GM18505 (cell line): ENCODE measurements around the gene SYT8.
A peak's percentile ranks its signal among the peaks of the same experiment; 100 is the strongest.

Experiments
- ATAC-seq: cut with Tn5 transposase; IDR thresholded peaks from one replicate; pipeline ENCODE4 v1.9.1; 2021; ENCODE audit not compliant: unreplicated experiment
- POLR2A ChIP-seq: IDR thresholded peaks from 4 replicates; pipeline ENCODE4 v1.6.1; 2011; ENCODE audit warnings: borderline replicate concordance; ENCODE audit not compliant: insufficient read depth, insufficient read length; ENCODE audit errors: extremely low read depth

The SYT8 gene

DNA sequence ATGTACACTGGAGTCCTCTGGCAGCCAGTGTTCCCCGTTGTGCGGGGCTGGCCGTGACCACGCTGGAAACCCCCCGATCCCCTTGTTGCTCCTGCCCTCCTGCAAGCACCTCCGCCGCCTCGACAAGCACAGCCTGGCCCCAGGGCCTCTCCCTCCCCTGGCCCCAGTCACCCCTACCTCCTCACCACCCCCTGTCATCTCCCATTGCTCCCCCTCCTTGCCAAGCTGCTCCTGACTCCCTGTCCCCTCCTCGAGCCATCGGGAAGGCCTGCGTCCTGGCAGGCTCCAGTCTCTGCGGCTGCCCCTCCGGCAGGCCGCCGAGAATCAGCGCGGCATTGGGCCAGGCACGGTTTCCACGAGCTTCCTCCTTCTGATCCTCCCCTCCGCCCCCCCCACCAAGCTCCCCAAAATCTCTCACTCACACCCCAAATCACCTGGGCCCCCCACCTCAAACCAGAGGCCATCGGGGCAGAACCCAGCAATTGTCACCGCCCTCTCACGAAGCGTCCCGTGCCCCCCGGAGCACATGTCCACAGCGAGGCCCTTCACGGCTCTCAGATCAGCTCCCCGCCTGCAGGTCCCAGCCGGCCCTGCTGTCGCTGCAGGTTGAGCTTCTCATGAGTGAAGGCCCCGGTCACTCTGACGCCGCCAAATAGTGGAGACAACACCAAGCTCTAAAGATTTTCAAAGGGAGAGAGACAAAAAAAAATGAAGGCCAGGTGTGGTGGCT lies 12.4 kb downstream of the SYT8 start:
- no peak for ATAC-seq
- no peak for TF ChIP-seq POLR2A

DNA sequence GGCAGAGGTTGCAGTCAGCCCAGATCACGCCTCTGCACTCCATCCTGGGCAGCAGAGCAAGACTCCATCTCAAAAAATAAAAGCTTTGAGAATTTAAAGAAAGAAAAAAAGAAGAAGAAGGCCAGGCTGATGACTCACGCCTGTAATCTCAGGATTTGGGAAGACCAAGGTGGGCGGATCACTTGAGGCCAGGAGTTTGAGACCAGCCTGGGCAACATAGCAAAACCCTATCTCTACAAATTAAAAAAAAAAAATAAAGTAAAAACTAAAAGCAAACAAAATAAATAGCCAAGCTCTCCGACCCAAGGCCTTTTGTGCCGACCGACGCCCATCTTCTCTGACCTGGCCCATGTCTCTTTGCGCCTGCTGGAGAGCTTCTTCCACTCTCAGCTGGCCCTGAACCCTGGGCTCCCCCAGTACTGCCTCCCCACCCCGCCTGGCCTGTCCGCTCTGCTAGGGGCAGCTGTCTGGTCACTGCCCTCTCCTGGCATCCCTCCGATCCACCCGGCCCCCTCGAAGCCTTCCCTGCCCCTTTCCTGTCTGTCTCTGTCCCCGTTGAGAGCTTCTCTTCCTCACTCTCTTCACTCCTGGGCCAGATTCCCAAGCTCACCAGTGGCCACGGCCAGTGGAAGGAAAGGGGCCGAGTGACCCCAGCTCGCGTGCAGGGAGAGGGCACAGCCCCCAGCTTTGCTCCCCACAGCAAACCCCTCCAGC lies 13.3 kb downstream of the SYT8 start:
- no peak for TF ChIP-seq POLR2A
- no peak for ATAC-seq

DNA sequence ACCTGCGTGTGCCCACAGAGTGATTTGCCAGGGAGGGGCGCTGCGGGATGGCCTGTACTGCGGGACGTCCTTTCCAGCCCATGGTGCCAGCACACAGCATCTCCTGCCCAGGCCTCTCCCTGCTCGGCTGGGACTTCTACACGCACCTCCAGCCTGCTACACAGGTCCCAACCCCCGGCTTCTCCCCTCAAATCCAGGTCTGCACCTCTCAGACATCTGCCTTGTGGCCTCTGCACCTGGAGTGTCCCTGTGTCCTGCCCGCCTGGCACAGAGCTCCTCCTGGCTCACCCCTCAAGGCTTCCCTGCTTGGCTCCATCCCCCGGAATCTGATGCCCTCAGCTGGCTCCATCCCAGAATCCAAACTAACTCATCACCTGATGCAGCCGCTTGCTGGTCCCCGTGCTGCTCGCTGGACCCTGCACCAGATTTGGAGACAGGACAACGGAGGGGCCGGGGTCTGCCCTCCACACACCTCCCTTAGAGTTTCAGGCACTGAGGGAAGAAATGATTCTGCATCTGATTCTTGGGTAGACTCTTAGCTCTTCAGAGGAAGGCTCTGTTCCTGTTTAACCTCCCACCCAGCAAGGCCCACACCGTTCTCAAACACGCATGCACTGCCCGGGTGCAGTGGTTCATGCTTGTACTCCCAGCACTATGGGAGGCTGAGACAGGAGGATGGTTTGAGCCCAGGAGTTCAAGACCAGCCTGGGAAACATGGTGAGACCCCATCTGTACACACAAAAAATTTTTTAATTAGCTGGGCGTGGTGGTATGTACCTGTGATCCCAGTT lies 14.0 kb downstream of the SYT8 start:
- ATAC-seq, result no peak
- no peak for TF ChIP-seq POLR2A

DNA sequence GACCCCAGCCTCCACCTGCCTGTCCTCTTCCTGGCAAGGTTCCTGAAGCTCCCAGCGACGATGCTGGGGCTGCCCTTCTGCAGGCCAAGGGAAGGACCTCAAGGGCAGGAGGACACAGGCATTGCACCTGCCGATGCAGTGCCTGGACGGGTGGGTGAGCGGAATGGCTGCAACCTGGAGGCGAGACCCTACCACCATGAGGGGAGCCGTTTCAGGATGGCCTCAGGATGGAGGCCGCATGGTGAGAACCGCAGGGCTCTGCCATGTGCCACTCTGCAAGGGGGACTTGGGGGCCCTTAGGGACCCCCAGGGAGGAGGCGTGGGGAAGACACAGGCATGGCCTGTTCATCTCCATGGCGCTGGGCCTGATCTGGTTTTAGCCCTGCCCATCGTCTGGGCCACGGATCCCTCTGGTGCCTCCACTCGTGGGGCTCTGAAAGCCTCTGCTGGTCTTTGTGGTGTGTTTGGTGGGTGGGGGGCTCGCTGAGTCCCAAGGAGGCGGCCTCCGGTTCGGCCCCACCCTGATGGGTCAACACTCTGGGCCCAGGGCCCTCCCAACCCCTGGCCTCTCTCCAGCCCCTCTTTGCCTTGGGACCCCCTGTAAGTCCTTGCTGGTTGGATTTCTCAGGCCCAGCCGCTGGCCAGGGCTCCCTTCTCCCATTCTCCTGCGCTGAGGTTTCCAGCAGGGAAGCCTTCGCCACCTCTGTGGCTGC lies 16.8 kb downstream of the SYT8 start:
- no peak for ATAC-seq
- no peak for TF ChIP-seq POLR2A

DNA sequence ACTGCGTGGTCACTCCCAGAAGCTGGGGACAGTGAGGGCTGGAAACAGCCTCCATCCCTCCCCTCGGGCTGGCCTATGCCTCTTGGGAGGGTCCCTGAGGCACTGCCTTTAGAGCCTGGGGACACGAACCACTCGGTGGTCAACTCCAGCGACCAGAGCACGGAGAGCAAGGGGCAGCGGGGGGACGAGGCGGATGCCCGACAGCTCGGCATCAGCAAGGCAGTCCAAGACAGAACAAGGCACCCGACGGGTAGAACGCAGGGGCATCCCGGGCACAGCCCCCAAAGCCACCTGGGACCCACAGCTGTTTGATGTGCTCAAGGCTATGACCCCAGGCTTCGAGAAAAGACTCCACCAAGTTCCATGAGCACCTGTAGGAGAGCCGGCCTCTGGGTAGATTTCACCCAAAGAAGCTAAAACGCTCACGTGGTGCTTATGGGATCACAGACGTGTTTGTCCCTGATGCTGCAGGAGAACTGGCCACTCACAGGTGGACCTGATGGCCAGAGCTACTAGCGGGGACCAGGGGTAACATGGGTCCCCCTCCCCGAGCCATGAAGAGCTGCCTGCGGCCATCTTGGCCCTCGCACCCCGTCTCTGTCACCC lies 17.6 kb downstream of the SYT8 start:
- TF ChIP-seq POLR2A, result no peak
- ATAC-seq, result peak; percentile 5

DNA sequence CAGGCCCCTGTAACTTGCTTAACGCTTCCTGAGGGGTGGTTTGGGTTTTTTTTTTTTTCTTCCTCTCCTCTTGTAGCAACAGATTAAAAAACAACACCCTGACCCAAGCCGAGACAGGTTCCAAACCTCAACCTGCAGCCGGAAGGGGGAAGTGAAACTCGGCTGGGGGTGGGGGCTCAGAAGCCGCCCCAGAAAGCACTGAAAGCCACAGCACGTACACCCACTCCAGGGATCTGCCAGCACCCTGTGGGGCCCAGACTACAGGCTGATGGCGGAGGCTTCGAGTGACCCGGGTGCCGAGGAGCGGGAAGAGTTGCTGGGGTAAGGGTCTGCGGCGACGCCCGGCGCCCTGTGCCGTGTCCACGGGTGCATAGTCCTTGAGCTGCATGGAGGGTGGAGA lies 18.1 kb downstream of the SYT8 start, which contains the start of gene LSP1:
TSS of gene LSP1 (plus strand) at position 208 of the 400 bp plus-strand sequence. CDS start at position 269, 61 bp downstream.
- peak; percentile 35 for ATAC-seq

DNA sequence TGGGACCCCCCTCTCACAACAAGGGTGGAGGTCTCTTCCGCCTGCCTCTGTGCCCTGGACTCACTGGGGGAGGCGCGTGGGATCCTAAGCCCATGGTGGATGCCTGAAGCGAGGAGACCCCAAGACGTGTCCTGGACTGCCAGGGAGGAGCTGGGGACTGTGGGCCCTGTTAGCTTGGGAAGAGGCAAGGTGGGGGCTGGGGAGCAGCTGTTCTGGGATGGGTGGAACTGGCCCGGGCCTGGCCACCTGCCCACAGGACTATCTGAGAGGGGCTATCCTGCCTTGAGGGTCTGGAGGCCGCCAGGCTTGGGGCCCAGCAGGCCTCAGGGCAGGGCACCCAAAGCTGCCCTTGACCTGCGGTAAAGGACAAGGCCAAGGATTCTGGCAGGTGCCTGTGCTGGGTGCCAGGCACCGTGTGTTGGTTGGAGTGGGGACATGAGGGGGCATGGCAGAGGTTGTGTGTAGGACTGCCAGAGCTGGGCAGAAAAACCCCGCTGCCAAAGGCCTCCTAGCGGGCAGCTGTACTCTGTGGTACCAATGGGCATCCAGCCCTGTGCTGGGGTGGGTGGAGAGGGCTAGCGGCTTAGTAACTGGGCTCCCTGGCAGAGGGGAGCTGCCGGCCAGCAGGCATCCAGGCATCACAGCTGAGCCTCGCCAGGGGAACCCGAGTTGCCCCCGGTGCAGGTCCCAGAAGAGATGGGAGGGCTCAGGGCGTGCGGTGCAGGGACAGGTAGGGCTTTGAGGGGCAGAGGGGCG lies 18.8 kb downstream of the SYT8 start:
- no peak for ATAC-seq
- no peak for TF ChIP-seq POLR2A

More for the DNA sequence above, 18.1 kb downstream of the SYT8 start, which contains the start of gene LSP1:
- TF ChIP-seq POLR2A, result peak; percentile 88

DNA sequence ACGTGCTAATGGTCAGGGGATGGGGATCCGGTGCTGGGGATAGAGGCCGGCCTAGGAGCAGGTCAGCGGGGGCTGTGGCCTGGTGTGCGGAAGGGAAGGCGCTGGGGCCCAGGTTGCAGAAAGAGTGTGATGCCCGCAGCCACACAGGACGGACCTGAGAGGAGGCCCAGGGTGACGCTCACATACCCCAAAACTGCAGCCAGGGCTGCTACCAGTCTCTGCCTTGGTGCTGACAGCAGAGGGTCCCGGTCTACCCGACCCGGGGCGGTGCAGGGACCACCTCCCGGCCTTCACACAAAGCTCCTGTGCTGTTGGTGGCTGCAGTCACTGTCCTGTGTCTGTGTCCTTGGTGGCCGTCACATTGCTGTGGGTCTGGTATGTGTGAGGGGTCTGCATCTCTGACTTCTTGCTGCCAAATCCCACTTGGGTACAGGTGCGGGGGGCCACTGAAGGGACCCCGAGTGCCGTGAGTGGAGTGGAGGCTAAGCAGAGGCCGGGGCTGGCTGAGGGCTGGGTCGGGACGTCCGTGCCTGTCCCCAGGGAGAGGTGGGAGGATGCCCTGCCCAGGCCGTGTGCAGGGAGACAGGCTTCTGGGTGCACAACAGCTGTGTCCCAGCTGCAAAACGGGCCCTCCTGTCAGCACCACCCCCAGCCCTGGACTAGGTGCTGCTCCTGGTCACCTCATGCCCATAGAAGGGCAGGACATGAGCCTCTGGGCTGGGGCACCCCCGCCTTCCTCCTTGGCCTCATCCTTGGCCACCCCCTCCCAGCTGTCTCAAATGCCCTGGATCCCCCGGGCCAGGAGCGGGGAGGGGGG lies 19.6 kb downstream of the SYT8 start:
- no peak for TF ChIP-seq POLR2A
- ATAC-seq, result peak; percentile 11

DNA sequence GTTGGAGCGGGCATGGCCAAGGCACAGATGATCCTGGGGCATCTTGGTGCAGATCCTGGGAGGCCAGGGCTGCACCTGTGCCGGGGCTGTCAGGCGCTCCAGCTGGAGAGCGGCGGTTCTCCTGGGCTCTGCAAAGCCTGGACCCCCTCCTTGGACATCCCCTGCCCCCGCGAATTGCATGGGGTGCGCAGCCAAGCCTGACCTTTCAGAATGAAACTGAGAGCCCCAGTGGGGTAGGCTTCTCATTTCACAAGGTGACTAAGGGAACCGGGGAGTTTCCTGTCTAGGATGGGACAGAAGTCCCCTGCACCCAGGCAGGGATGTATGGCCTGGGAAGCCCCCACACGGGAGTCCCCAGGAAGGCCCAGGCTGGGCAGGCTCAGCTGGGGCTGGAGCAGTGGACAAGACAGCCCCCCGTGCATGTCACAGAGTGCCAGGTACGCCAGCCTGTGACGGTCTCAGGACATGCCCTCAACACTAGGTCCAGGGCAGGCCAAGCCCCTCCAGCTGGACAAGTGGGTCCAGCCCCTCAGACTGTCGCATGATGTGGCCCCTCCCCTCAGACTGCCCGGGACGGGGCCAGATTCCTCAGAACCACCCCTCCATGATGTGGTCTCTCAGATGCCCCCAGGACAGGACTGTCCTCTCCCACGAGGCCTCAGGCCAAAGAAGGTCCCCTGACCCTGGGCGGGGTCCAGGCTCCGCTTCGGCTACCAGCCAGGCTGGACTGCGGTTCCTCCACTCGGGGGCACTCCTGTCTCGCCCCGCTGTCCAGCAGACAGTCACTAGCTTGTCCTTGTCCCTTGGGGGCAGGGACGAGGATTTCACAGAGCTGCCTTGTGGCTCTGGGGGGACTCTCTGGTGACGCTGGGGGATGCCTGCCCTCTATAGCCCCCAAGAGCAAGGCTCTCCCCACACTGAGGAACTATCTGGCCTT lies 20.4 kb downstream of the SYT8 start:
- ATAC-seq, result peak; percentile 27
- TF ChIP-seq POLR2A, result peak; percentile 27

DNA sequence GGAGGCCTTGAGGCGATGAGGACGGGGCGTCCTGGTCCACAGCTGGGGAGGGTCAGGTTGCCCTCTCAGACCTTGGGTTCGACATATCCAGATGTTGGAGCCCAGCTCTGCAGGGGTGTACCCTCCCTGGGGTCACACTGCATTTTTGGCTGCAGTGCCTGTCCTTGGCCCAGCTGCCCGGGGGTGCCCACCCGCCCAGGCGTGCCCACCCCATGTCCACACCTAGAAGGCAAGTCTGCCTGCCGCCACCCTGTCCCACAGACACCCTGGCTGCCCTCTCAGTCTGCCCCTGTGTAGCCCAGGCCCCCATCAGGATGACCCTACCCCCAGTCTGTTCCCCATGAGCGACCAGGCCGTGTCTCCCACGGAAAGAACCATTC lies 21.1 kb downstream of the SYT8 start:
- ATAC-seq, result no peak
- TF ChIP-seq POLR2A, result no peak

DNA sequence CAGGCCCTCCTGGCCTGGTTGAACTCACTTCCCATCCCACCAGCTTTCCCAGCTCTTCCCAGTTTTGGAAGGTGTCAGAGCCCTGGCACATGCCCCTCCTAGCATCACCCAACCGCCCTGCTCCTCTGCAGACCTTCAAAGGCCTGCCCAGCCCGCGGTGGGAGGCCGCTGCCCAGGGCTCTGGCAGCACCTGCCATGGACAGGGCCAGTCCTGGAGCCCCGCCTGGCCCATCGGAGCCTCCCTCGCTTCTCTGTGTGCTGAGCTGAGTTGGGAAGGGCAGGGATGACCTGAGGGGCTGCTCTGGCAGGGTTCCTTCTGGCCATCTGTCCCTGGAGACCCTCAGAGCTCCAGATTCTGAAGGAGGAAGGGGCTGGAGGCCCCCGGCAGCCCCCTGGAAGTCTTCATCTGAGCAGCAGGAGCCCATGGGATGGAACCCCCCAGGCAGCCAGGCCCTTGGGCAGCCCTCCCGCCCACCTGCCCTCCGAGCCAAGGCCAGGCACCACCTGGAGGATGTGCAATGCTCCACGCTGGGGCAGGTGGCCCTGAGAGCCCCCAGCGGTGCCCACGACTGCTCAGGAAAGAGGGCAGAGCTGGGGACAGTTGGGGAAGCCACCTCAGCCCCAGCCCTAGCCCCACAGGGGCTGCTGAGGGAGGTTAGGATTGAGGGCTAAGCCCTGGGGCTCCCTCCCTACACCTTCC lies 21.7 kb downstream of the SYT8 start:
- ATAC-seq, result no peak
- TF ChIP-seq POLR2A, result no peak
